Activated CD4-positive, alpha-beta T cell treated with anti-CD3 and anti-CD28 coated beads for 36 hours (primary cell): ENCODE results near the gene KAT6B. TPM values are rescaled to one million over a fixed set of nuclear protein-coding genes. Genes with fewer than 3 reads are reported as not detected.

ENCODE experiments used
- ATAC-seq: fragments of 200-7000 bp; cut with Tn5 transposase; one replicate; pipeline ENCODE4 v1.10.0; 2021; ENCODE audit warnings: mild to moderate bottlenecking, moderate library complexity
- CTCF ChIA-PET: fragments of 350-600 bp; sonication (Branson Sonifier 250); formaldehyde crosslinking; loops from one replicate; lab custom pipeline; 2021; ENCODE audit warnings: antibody characterized with exemption; lab: Charles Lee
- POLR2A ChIA-PET: fragments of 350-600 bp; sonication (Branson Sonifier 250); formaldehyde crosslinking; loops from one replicate; lab custom pipeline; 2021; ENCODE audit warnings: antibody characterized with exemption, inconsistent platforms; lab: Charles Lee
- DNase-seq: peaks from one replicate; pipeline ENCODE4 v3.0.0-alpha.2; 2020
- H3K27ac Mint-ChIP-seq: one replicate; pipeline ENCODE4 v1.8.0; 2021; ENCODE audit warnings: mixed read lengths
- H3K27me3 Mint-ChIP-seq: one replicate; pipeline ENCODE4 v1.8.0; 2021; ENCODE audit warnings: mixed read lengths
- H3K36me3 Mint-ChIP-seq: one replicate; pipeline ENCODE4 v1.8.0; 2021; ENCODE audit warnings: low read depth, mixed read lengths
- H3K4me1 Mint-ChIP-seq: one replicate; pipeline ENCODE4 v1.8.0; 2021; ENCODE audit warnings: mixed read lengths
- H3K4me3 Mint-ChIP-seq: one replicate; pipeline ENCODE4 v1.8.0; 2021; ENCODE audit warnings: mild to moderate bottlenecking, moderate library complexity, mixed read lengths
- H3K9me3 Mint-ChIP-seq: one replicate; pipeline ENCODE4 v1.8.0; 2021; ENCODE audit warnings: low read depth, mixed read lengths
- intact Hi-C, 2 experiments: fragments of 100-400 bp; cut with DNase I in 1 of 2; cut with micrococcal nuclease in 1 of 2; formaldehyde crosslinking; loops; one replicate each; pipeline versions ENCODE4 v1.14.2 to v1.15.1; 2022 to 2024; cut with DNase I, micrococcal nuclease
- total RNA-seq, 2 experiments: library from RNA; stranded (reverse); gene quantifications; one replicate each; pipeline ENCODE4 v1.2.3, GENCODE V29; 2021

The KAT6B gene
- total RNA-seq, 2 experiments from 2014 or later, result 20.0 to 20.9 TPM

DNA sequence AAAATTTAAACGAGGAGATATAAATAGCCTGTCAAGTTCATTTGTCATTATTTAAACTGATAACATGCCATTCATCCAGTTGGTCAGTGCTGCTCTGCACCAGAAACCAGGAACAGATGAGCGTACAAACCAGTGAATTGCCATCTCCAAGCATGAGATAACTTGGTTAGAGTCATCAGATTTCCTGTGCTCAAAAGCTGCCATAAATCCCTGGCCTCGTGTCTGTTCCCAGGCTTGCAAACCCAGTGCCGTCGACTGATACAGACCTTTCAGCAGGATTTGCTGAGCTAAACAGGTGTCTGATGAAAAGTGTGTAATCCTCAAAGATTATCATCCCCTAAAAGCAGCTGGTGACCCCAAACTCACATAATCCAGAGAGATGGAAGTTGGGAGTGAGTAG is 189.0 kb downstream of the KAT6B start:
- Mint-ChIP-seq H3K36me3 (peaks cover 16% of the 10 kb centered on the region), H3K4me3 (no peak overlapping the region), H3K27me3 (no peaks in the 10 kb centered on the region), H3K27ac (no peak overlapping the region), H3K9me3 (no peaks in the 10 kb centered on the region), H3K4me1 (peaks cover 47% of the 10 kb centered on the region)
- POLR2A ChIA-PET, result no interaction called here
- CTCF ChIA-PET, result interaction anchor here (0.6 to 1.2 kb wide), 2 partner anchors 40 to 169 kb away, joined by 3 read pairs; no protein-coding TSS in a partner anchor
- no peak for DNase-seq
- no peak for ATAC-seq
- intact Hi-C loops, result loop anchor here (2.0 to 10.0 kb wide), 2 partner anchors 431 to 511 kb away; no protein-coding TSS in a partner anchor

DNA sequence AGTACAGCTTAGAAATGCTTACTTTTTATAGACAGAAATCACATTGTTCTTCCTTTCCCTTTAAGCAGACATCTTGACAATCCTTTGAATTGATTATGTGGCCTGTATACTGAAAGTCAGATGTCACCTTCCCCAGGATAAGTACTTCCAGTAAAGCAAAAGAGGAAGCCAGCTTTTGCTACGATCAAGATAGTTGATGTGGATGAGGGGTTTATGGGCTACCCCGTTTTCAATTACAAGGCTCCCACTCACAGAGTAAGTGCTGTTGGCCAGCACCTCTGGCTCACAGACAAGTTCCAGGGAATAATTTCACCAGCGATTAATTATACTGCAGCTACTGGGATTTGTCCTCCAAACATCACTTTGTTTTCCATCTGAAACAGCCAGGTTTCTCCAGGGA is 189.9 kb downstream of the KAT6B start:
- peaks cover 22% of the 10 kb centered on the region for H3K36me3 Mint-ChIP-seq
- no peaks in the 10 kb centered on the region for H3K9me3 Mint-ChIP-seq
- ChIA-PET POLR2A (interaction anchor here (0.7 kb wide), 1 partner anchor 44 kb away, joined by 5 read pairs; no protein-coding TSS in a partner anchor), CTCF (interaction anchor here (0.5 kb wide), 1 partner anchor 349 kb away, joined by 3 read pairs; no protein-coding TSS in a partner anchor)
- no peak overlapping the region for H3K4me3 Mint-ChIP-seq
- H3K4me1 Mint-ChIP-seq, result peaks cover 47% of the 10 kb centered on the region
- DNase-seq, result no peak
- H3K27me3 Mint-ChIP-seq, result no peaks in the 10 kb centered on the region
- no peak for ATAC-seq
- H3K27ac Mint-ChIP-seq, result no peak overlapping the region
- intact Hi-C loops, result loop anchor here in 1 of 2 experiments (10.0 kb wide), 1 partner anchor 512 kb away; no protein-coding TSS in a partner anchor

DNA sequence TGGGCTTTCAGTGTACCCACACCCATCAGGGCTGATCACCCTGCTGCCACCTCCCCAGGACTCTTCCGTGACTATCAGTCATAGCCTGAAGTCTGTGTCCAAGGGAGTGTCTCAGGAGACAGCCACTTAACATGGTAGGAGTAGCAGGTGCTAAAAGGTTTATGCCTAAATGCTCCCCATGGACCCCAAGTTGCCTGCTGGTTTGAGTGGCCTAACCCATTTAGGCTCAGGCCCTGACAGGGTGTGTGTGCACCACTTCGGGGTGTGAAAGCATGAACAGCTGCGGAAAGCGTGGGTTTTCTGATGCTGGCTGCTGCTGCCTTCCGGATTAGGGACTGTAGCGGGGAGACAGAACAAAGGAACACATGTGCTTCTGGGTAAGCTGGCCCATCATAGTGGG is 191.9 kb downstream of the KAT6B start:
- ATAC-seq, result no peak
- Mint-ChIP-seq H3K4me3 (no peak overlapping the region), H3K27ac (peak overlapping the region; percentile 19), H3K9me3 (no peaks in the 10 kb centered on the region), H3K4me1 (peaks cover 40% of the 10 kb centered on the region), H3K27me3 (no peaks in the 10 kb centered on the region), H3K36me3 (peaks cover 20% of the 10 kb centered on the region)
- ChIA-PET POLR2A (no interaction called here), CTCF (interaction anchor here (1.5 kb wide), 1 partner anchor 774 kb away, joined by 3 read pairs; no protein-coding TSS in a partner anchor)
- no peak for DNase-seq
- intact Hi-C loops, result loop anchor here (2.0 to 10.0 kb wide), 2 partner anchors 279 to 513 kb away; no protein-coding TSS in a partner anchor

DNA sequence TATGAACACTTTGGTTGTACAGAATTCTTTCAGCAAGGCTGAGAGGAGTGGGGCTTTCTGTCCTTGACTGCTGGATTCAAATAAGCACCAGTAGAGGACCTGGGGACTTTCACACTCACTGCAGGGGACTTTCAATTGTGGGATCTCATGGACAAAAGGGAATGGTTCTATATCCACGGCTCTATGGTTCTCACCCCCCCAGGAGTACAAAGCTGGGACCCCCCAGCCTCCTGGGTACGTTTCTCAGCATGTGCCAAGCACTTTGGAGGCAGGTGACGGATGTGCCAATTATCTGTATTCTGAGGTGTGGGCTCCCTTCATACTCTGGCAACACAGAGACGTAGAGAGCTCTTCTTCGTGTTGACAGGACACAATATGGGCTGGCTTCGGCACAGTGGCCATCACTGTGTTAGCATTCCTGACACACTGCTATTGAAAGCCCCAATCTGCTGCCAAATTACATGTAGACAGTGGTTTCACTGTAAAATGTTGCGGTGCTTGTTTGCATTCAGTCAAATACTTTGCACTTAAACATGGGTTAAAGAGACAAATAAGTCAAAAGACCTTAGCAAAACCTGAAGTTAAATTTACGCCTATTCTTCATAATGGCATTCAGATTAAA is 192.4 kb downstream of the KAT6B start:
- H3K36me3 Mint-ChIP-seq, result peaks cover 17% of the 10 kb centered on the region
- peak overlapping the region; percentile 19 for H3K27ac Mint-ChIP-seq
- intact Hi-C loops, result loop anchor here (2.0 to 10.0 kb wide), 2 partner anchors 280 to 514 kb away; no protein-coding TSS in a partner anchor
- H3K9me3 Mint-ChIP-seq, result no peaks in the 10 kb centered on the region
- no peaks in the 10 kb centered on the region for H3K27me3 Mint-ChIP-seq
- ATAC-seq (no peak), DNase-seq (no peak)
- H3K4me3 Mint-ChIP-seq, result no peak overlapping the region
- POLR2A ChIA-PET, result interaction anchor here (0.7 kb wide), 1 partner anchor 194 kb away, joined by 7 read pairs; no protein-coding TSS in a partner anchor
- peaks cover 35% of the 10 kb centered on the region for H3K4me1 Mint-ChIP-seq
- CTCF ChIA-PET, result interaction anchor here (0.6 to 3.1 kb wide), 4 partner anchors 598 to 941 kb away, joined by 3 to 17 read pairs (median 4); no protein-coding TSS in a partner anchor

DNA sequence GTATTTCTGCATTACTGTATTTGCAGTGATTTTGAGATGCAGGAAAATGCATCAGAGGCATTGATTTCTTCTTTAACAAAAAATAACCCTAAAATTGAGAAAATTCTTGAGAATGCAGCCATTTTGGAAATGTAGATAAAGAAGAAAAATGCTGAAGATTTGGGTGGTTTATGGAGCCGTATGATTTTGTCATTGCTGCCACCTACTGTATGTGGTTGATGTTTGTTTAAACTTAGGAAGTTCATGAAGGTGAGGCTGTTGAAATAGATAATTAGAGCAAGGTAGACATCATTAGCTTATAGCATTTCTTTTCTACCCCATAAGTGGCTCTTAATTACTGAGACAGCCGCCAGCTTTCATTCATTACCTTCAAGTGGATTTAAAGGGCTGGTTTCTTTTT is 193.0 kb downstream of the KAT6B start:
- ATAC-seq, result peak; percentile 34
- Mint-ChIP-seq H3K36me3 (peaks cover 17% of the 10 kb centered on the region), H3K4me1 (peaks cover 31% of the 10 kb centered on the region), H3K9me3 (no peaks in the 10 kb centered on the region), H3K27me3 (no peaks in the 10 kb centered on the region), H3K4me3 (no peak overlapping the region), H3K27ac (no peak overlapping the region)
- intact Hi-C loops, result loop anchor here (2.0 to 10.0 kb wide), 2 partner anchors 281 to 515 kb away; no protein-coding TSS in a partner anchor
- DNase-seq, result no peak
- ChIA-PET POLR2A (interaction anchor here (0.7 kb wide), 1 partner anchor 194 kb away, joined by 7 read pairs; no protein-coding TSS in a partner anchor), CTCF (interaction anchor here (0.6 to 3.1 kb wide), 15 partner anchors 16 to 942 kb away, joined by 3 to 17 read pairs (median 3); no protein-coding TSS in a partner anchor)

DNA sequence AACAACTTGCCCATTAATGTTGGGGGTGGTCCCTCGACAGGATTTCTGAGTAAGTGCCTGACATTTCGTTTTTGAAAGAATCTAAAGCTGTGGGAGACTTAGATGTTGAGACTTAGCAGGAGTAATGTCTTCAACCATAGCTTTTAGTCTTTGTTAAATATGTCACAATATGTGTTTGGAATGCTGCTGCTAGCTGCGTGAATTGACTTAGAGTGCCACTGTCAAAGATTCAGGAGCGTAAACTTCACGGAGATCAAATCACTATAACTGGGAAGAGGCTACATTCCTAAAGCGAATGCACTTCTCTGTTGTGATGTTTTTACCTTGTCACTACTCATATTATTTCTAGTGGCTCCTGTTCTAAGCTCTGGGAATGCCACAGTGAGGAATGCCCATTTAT is 193.8 kb downstream of the KAT6B start:
- ATAC-seq (no peak), DNase-seq (no peak)
- Mint-ChIP-seq H3K27ac (no peak overlapping the region), H3K4me1 (peaks cover 24% of the 10 kb centered on the region), H3K27me3 (no peaks in the 10 kb centered on the region), H3K4me3 (no peak overlapping the region), H3K36me3 (peaks cover 22% of the 10 kb centered on the region), H3K9me3 (no peaks in the 10 kb centered on the region)
- CTCF ChIA-PET, result interaction anchor here (0.6 to 3.1 kb wide), 21 partner anchors 11 to 1251 kb away, joined by 3 to 17 read pairs (median 3); partner anchors contain the start of gene COMTD1
- intact Hi-C loops, result loop anchor here (5.0 to 10.0 kb wide), 6 partner anchors 82 to 605 kb away; partner anchors contain the start of gene COMTD1 (in 1 of the 2)
- POLR2A ChIA-PET, result no interaction called here

DNA sequence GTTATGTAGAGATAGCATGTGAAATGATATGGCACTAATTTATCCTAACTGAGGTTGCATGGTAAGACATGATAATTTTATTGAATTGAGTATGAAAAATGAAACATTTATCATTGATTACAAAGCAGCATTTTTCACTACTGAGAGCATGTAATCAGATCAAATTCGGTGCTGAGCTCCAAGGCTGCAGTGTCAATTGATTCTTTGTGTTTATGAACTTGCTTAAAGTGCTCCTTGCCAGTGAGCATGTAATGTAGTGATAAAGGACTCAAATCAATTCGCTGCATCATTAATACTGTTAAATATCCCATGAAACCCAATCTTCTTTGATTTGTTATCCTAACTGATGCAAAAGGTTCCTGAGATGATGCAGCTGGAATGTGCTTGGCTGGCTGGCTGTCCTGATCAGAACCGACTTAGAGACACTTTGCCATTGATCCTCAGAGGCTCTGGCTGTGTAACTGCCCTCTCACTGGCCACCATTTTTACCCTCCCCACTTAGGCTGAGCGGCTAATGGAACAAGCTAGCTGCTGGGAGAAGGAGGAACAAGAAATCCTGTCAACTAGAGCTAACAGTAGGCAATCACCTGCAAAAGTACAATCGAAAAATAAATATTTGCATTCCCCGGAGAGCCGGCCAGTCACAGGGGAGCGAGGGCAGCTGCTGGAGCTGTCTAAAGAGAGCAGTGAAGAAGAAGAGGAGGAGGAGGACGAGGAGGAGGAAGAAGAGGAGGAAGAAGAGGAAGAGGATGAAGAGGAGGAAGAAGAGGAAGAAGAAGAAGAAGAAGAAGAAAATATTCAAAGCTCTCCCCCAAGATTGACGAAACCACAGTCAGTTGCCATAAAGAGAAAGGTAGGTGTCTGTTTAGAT is 195.2 kb downstream of the KAT6B start:
- no peaks in the 10 kb centered on the region for H3K27me3 Mint-ChIP-seq
- H3K36me3 Mint-ChIP-seq, result peaks cover 23% of the 10 kb centered on the region
- H3K4me3 Mint-ChIP-seq, result no peak overlapping the region
- POLR2A ChIA-PET, result no interaction called here
- intact Hi-C loops, result loop anchor here (1.0 to 10.0 kb wide), 11 partner anchors 79 to 777 kb away; partner anchors contain the start of gene COMTD1 (in 1 of the 2)
- peak overlapping the region; percentile 55 for H3K27ac Mint-ChIP-seq
- ATAC-seq (no peak), DNase-seq (no peak)
- H3K9me3 Mint-ChIP-seq, result no peaks in the 10 kb centered on the region
- CTCF ChIA-PET, result interaction anchor here (0.7 to 3.1 kb wide), 20 partner anchors 8 to 778 kb away, joined by 3 to 17 read pairs (median 3); partner anchors contain the start of gene COMTD1
- peaks cover 17% of the 10 kb centered on the region for H3K4me1 Mint-ChIP-seq

DNA sequence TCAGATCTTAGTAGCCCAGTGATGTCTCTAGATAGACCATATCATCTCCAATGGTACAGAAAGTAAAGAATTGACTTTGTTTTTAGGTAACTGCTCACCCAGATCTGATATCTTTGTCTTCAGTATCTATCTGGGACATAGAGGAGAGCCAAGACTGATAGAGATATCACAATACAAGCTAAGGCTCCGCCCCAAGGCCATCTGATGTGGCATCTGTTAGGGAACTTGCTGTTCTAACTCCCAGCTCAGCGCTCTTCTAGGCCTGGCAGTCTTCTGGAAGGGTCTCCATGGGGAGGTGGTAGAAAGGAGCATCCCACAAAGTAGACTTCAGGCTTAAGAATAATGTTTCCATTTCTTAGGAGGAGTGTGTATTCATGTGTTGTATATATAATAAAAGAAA is 196.7 kb downstream of the KAT6B start:
- Mint-ChIP-seq H3K27ac (no peak overlapping the region), H3K9me3 (no peaks in the 10 kb centered on the region), H3K36me3 (peaks cover 25% of the 10 kb centered on the region), H3K27me3 (no peaks in the 10 kb centered on the region), H3K4me3 (no peak overlapping the region), H3K4me1 (peaks cover 17% of the 10 kb centered on the region)
- ChIA-PET POLR2A (no interaction called here), CTCF (interaction anchor here (0.8 to 2.7 kb wide), 4 partner anchors 10 to 168 kb away, joined by 3 to 7 read pairs (median 3); no protein-coding TSS in a partner anchor)
- intact Hi-C loops, result loop anchor here (2.0 to 10.0 kb wide), 8 partner anchors 78 to 778 kb away; partner anchors contain the start of gene COMTD1 (in 1 of the 2)
- no peak for ATAC-seq
- DNase-seq, result no peak

DNA sequence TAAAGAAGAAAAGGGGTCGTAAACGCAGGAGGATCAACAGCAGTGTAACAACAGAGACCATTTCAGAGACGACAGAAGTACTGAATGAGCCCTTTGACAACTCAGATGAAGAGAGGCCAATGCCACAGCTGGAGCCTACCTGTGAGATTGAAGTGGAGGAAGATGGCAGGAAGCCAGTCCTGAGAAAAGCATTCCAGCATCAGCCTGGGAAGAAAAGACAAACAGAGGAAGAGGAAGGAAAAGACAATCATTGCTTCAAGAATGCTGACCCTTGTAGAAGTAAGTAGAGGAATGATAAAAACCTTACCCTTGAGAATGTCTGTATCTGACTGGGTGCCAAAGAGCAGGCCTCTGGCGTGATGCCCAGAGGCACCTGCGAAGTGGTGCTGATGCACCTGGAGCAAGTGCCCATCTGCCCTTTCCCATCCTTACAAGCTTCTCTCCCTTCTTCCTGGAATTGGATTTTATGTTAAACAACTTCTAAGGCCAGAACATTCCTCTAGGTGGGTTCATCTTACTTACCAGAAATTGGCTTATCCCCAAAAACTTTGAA is 198.6 kb downstream of the KAT6B start:
- POLR2A ChIA-PET, result no interaction called here
- no peak for DNase-seq
- H3K9me3 Mint-ChIP-seq, result no peaks in the 10 kb centered on the region
- intact Hi-C loops, result loop anchor here (5.0 to 10.0 kb wide), 6 partner anchors 77 to 610 kb away; partner anchors contain the start of gene COMTD1 (in 1 of the 2)
- peaks cover 9% of the 10 kb centered on the region for H3K4me1 Mint-ChIP-seq
- H3K36me3 Mint-ChIP-seq, result peaks cover 38% of the 10 kb centered on the region
- peak overlapping the region; percentile 11 for H3K27ac Mint-ChIP-seq
- no peak overlapping the region for H3K4me3 Mint-ChIP-seq
- CTCF ChIA-PET, result interaction anchor here (0.8 to 0.9 kb wide), 2 partner anchors 271 to 710 kb away, joined by 3 to 4 read pairs; no protein-coding TSS in a partner anchor
- no peaks in the 10 kb centered on the region for H3K27me3 Mint-ChIP-seq
- ATAC-seq, result no peak

DNA sequence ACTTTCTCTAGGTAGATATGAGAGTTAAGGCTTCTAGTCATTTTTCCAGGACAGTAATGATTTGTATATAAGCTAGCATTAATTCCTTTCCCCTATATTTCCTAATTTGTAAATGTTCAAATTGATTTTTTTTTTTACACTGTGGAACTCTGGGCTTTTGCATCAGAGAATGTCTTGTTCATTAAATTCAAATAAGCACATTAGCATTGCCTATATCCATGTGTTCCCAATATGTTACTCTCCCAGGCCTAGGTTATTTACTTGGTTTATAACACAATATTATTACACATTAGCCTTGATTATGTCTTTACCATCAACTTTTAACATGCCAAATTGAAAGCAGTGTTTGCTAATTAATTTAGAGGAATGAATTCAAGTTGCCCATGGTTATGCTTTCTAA is 201.6 kb downstream of the KAT6B start:
- peaks cover 3% of the 10 kb centered on the region for H3K4me1 Mint-ChIP-seq
- intact Hi-C loops, result loop anchor here in 1 of 2 experiments (10.0 kb wide), 2 partner anchors 293 to 613 kb away; no protein-coding TSS in a partner anchor
- ATAC-seq, result no peak
- no peaks in the 10 kb centered on the region for H3K27me3 Mint-ChIP-seq
- H3K27ac Mint-ChIP-seq, result peak overlapping the region; percentile 11
- no peak for DNase-seq
- H3K4me3 Mint-ChIP-seq, result no peak overlapping the region
- no peaks in the 10 kb centered on the region for H3K9me3 Mint-ChIP-seq
- ChIA-PET CTCF (interaction anchor here (1.4 kb wide), 1 partner anchor 44 kb away, joined by 3 read pairs; no protein-coding TSS in a partner anchor), POLR2A (no interaction called here)
- peaks cover 32% of the 10 kb centered on the region for H3K36me3 Mint-ChIP-seq
